ENCODE results near the gene ZBTB6.

ZBTB6 gene

GRCh38 chr9:122912964-122913673 lies at the start of gene ZBTB6:
ZBTB6 (minus strand) TSS chr9:122913323; CDS start chr9:122912072, 1,251 bp downstream.
- peak; percentile 65 for DNase-seq (ENCODE audit: low read depth)

GRCh38 chr9:122961139-122961538 lies 48.0 kb upstream of the ZBTB6 start:
- DNase-seq (ENCODE audit: low read depth) = no peak

- no peak for DNase-seq (ENCODE audit: low read depth)
Measured at GRCh38 chr9:122955961-122956360, 42.8 kb upstream of the ZBTB6 start.

GRCh38 chr9:122954253-122954691 lies 41.1 kb upstream of the ZBTB6 start:
- DNase-seq (ENCODE audit: low read depth) = no peak

- no peak for DNase-seq (ENCODE audit: low read depth)
Measured at GRCh38 chr9:122951056-122951455, 37.9 kb upstream of the ZBTB6 start.

GRCh38 chr9:122950263-122950662 lies 37.1 kb upstream of the ZBTB6 start:
- no peak for DNase-seq (ENCODE audit: low read depth)

GRCh38 chr9:122949696-122950095 lies 36.6 kb upstream of the ZBTB6 start:
- DNase-seq (ENCODE audit: low read depth) = no peak

- no peak for DNase-seq (ENCODE audit: low read depth)
Measured at GRCh38 chr9:122948313-122948712, 35.2 kb upstream of the ZBTB6 start.

GRCh38 chr9:122946461-122947005 lies 33.4 kb upstream of the ZBTB6 start:
- no peak for DNase-seq (ENCODE audit: low read depth)

GRCh38 chr9:122944960-122945888 lies 32.1 kb upstream of the ZBTB6 start:
- no peak for DNase-seq (ENCODE audit: low read depth)

GRCh38 chr9:122941582-122942234 lies 28.6 kb upstream of the ZBTB6 start:
- DNase-seq (ENCODE audit: low read depth) = no peak

- DNase-seq (ENCODE audit: low read depth) = peak; percentile 82
Measured at GRCh38 chr9:122940749-122941581, 27.8 kb upstream of the ZBTB6 start, which contains the start of gene RABGAP1. RABGAP1 (plus strand) TSS chr9:122941020; CDS start chr9:122957060, 16,040 bp downstream.

- DNase-seq (ENCODE audit: low read depth) = no peak
Measured at GRCh38 chr9:122940454-122940748, 27.3 kb upstream of the ZBTB6 start.

- no peak for DNase-seq (ENCODE audit: low read depth)
Measured at GRCh38 chr9:122939601-122940000, 26.5 kb upstream of the ZBTB6 start.

GRCh38 chr9:122936883-122937282 lies 23.8 kb upstream of the ZBTB6 start:
- no peak for DNase-seq (ENCODE audit: low read depth)

GRCh38 chr9:122936464-122936863 lies 23.3 kb upstream of the ZBTB6 start:
- DNase-seq (ENCODE audit: low read depth) = no peak

- peak; percentile 82 for DNase-seq (ENCODE audit: low read depth)
Measured at GRCh38 chr9:122931226-122932121, 18.4 kb upstream of the ZBTB6 start, which contains the start of gene ZBTB26. ZBTB26 (minus strand) TSS chr9:122931512; CDS start chr9:122919934, 11,578 bp downstream.

GRCh38 chr9:122930541-122931225 lies 17.6 kb upstream of the ZBTB6 start:
- DNase-seq (ENCODE audit: low read depth) = no peak

- no peak for DNase-seq (ENCODE audit: low read depth)
Measured at GRCh38 chr9:122929796-122930354, 16.8 kb upstream of the ZBTB6 start.

Measured in HS-5 (cell line).